NCI-H2081 (cell line): ENCODE measurements around the gene PLOD3.

Source experiments
- DNase-seq, 2 experiments: peaks; one replicate each; lab custom pipeline; 2025; lab: John Stamatoyannopoulos, UW

The PLOD3 gene

GRCh38 chr7:101164071-101164840, 53.1 kb downstream of the PLOD3 start:
- peak in 1 of 2 experiments; percentile 51 for DNase-seq

GRCh38 chr7:101163279-101164070, 53.9 kb downstream of the PLOD3 start:
- DNase-seq = peak; percentile 82 to 85

GRCh38 chr7:101162551-101163278, 54.7 kb downstream of the PLOD3 start:
- DNase-seq = peak; percentile 83 to 90

DNA sequence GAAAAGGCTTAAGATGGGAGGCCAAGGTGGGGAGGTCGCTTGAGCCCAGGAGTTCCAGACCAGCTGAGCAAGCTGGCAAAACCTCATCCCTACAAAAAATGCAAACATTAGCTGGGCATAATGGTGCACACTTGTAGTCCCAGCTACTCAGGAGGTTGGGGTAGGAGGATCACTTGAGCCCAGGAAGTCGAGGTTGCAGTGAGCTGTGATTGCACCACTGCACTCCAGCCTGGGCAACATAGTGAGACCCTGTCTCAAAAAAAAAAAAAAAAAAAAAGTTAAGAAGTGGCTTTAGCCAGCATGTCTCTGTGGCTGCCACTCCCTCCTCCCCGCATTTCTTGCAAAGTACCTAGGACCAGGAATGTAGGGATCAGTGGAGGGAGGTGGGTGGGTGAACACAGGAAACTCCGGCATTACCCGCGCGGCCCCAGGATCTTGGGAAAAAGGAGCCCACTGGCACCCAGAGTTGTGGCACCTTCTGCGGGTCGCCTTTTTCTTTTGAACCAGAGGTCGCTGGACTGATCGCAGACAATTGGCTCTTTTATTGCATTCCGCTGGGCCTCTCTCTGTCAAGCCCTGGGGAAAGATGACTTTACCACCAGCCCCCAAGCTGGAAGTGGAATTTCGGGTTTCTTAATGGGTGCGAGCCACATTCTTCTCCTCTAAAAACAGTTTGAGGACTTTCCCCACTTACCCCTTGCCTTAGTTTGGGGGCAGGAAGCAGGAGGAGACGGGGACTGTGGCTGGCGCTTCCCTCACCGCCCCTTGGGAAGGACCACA, 55.5 kb downstream of the PLOD3 start:
- DNase-seq = no peak

DNA sequence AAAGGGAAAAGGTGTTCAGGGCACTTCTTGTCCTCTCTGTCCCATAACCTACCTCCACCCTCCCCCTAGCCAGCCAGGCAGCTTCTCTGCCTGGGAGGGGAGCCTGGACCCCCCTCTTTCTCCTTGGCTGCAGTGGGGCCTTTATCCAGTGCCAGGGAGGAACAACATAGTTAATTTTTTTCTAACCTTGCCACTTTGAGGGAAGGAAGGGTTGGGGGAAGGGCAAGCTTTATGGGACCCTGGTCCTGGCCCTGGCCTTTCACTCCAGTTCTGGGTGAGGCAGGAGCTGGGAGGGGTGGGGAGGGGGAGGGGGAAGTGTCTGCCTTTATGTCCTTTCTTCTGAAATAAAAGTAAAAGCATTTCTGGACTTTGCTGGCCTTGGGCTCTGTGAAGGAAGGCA, 56.5 kb downstream of the PLOD3 start:
- no peak for DNase-seq

DNA sequence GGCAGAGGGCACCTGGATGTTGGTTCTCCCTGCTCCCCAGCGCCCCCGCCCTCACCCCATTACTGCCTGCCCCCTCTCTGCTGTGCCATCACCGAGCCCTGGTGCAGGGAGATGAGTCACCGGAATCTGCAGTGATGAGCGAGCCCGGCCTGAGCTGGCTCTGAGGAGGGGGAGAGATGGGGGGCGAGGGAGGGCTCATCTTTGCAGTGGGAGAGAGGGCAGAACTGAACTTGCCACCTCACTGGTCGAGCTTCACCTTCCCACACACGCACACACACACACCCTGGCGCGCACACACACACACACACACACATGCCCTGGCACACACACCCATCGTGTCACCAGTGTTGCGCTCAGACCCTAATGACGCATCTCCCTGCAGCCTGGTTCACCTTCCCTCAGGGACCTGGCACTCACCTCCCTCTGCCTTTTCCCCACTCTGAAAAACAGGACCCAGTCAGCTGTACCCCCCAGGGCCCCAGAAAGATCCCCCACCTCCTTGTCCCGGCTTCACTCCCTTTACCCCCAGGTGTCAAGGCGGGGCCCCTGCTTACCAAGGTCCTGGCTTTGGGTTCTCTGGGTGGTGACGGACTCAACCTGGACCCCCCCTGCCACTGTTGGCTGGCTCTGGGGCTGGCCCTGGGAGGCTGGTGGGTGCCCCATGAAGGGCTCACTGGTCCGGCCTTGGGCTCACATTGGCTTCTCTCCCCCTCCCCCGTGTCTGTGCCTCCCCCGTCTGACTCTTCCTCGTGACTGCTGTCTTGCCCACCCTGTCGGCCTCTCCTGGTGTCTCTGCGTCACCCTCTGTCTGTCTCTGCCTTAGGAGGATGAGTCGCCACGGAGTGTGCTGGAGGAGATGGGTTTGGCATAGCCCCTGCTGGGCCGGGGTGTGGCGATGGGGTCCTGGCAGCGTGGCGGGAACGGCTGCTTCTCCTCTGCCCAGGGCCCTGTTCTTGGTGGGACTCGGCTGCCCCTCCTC, 57.4 kb downstream of the PLOD3 start:
- DNase-seq = no peak

GRCh38 chr7:101156866-101157589, 60.4 kb downstream of the PLOD3 start:
- DNase-seq = no peak

GRCh38 chr7:101156277-101156676, 61.1 kb downstream of the PLOD3 start:
- no peak for DNase-seq
